ENCODE data around the gene LLGL1.

GRCh38 chr17:18198530-18198929, 26.9 kb upstream of the LLGL1 start:
- no peak for TF ChIP-seq POLR2A (IDR thresholded peaks at IDR 0.05)
- TF ChIP-seq, protein P1, sequence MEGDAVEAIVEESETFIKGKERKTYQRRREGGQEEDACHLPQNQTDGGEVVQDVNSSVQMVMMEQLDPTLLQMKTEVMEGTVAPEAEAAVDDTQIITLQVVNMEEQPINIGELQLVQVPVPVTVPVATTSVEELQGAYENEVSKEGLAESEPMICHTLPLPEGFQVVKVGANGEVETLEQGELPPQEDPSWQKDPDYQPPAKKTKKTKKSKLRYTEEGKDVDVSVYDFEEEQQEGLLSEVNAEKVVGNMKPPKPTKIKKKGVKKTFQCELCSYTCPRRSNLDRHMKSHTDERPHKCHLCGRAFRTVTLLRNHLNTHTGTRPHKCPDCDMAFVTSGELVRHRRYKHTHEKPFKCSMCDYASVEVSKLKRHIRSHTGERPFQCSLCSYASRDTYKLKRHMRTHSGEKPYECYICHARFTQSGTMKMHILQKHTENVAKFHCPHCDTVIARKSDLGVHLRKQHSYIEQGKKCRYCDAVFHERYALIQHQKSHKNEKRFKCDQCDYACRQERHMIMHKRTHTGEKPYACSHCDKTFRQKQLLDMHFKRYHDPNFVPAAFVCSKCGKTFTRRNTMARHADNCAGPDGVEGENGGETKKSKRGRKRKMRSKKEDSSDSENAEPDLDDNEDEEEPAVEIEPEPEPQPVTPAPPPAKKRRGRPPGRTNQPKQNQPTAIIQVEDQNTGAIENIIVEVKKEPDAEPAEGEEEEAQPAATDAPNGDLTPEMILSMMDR (IDR thresholded peaks at IDR 0.05), result no peak
